CD4-positive, CD25-positive, alpha-beta regulatory T cell (primary cell): ENCODE data around the gene SNTG2. TPM values are rescaled to one million over a fixed set of nuclear protein-coding genes. Genes with fewer than 3 reads are reported as not detected.

Experiments
- ATAC-seq, 2 donors: fragments of 150-1000 bp; cut with Tn5 transposase; one replicate each; pipeline ENCODE4 v1.10.0; 2021; ENCODE audit warnings: low read depth in 2 of 2, moderate number of reproducible peaks in 2 of 2, moderate library complexity in 1 of 2
- DNase-seq, 3 donors: peaks; one replicate each; pipeline versions ENCODE4 v3.0.0 to v3.0.0-alpha.2; 2012 to 2022; ENCODE audit warnings: mixed read lengths in 1 of 3
- H3K27ac ChIP-seq: one replicate; pipeline ENCODE4 v1.7.0; 2013; ENCODE audit warnings: mild to moderate bottlenecking, low read length; ENCODE audit not compliant: insufficient read depth, poor library complexity, severe bottlenecking
- H3K27me3 ChIP-seq: one replicate; pipeline ENCODE4 v1.7.0; 2013; ENCODE audit warnings: low read length; ENCODE audit not compliant: control insufficient read depth, insufficient read depth
- H3K36me3 ChIP-seq: one replicate; pipeline ENCODE4 v1.7.0; 2013; ENCODE audit warnings: mild to moderate bottlenecking, low read length, moderate library complexity; ENCODE audit not compliant: control insufficient read depth, insufficient read depth
- H3K4me1 ChIP-seq: 2 replicates; pipeline ENCODE4 v1.7.0; 2013; ENCODE audit warnings: mild to moderate bottlenecking, low read length; ENCODE audit not compliant: insufficient read depth, control insufficient read depth, poor library complexity, severe bottlenecking
- H3K4me3 ChIP-seq: one replicate; pipeline ENCODE4 v1.7.0; 2013; ENCODE audit warnings: low read depth, mild to moderate bottlenecking, low read length, moderate library complexity
- H3K9me3 ChIP-seq, 2 experiments: 1 replicate in 1 of 2; 2 replicates in 1 of 2; pipeline ENCODE4 v1.7.0; 2013; ENCODE audit warnings: low read length in 2 of 2, mild to moderate bottlenecking in 1 of 2, moderate library complexity in 1 of 2; ENCODE audit not compliant: control insufficient read depth in 2 of 2
- H3K27ac Mint-ChIP-seq, 3 donors: one replicate each; pipeline ENCODE4 v1.8.0; 2020 to 2022; ENCODE audit warnings: mild to moderate bottlenecking in 3 of 3, mixed read lengths in 3 of 3, moderate library complexity in 2 of 3
- H3K27me3 Mint-ChIP-seq: one replicate; pipeline ENCODE4 v1.8.0; 2022; ENCODE audit warnings: mild to moderate bottlenecking, mixed read lengths
- H3K36me3 Mint-ChIP-seq: one replicate; pipeline ENCODE4 v1.8.0; 2020; ENCODE audit warnings: mixed read lengths
- H3K4me1 Mint-ChIP-seq, 4 donors: one replicate each; pipeline ENCODE4 v1.8.0; 2020 to 2022; ENCODE audit warnings: mixed read lengths in 4 of 4, mild to moderate bottlenecking in 1 of 4
- H3K4me3 Mint-ChIP-seq, 4 donors: one replicate each; pipeline ENCODE4 v1.8.0; 2020 to 2022; ENCODE audit warnings: mild to moderate bottlenecking in 4 of 4, mixed read lengths in 4 of 4, moderate library complexity in 3 of 4
- H3K9me3 Mint-ChIP-seq, 7 donors: one replicate each; pipeline ENCODE4 v1.8.0; 2020 to 2022; ENCODE audit warnings: mixed read lengths in 7 of 7, mild to moderate bottlenecking in 3 of 7, moderate library complexity in 2 of 7
- polyA plus RNA-seq, 4 donors: library from polyadenylated mRNA; unstranded; fragments of 300-500 nt; fragmentation: Illumina TruSeq; gene quantifications; one replicate each; pipeline ENCODE4 v1.2.3, GENCODE V29; 2021
- total RNA-seq: library from RNA; stranded (reverse); gene quantifications from one replicate; pipeline ENCODE4 v1.2.3, GENCODE V29; 2022

The SNTG2 gene
- total and polyA plus RNA-seq, 5 donors from 2014 or later = 0.64 TPM; not detected in 4

DNA sequence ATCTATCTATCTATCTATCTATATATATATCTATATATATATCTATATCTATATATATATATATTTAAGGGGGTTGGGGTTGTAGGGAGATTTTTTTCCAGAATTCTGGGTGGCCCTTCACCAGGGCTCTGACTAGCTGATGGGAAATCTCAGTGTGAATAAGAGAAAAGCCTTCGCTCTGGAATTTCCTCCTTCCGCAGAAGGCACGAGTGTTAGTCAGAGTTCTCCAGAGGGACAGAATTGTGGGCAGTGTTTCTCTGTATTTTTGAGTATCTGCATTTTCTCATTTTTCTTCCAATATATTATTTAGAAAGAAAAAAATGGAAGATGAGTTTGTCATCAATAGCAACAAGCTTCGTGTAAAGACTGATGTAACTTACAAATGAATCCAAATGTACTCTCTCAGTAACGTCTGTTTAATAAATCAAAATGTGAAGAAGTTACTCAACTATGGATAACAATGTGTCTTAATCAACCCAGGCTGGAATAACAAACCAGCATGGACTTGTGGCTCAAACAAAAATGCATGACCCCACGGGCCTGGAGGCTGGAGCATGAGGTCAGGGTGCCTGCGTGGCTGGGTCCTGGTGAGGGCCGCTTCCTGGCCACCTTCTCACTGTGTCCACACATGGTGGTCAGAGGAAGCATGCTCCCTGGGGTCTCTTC, 10.6 kb upstream of the SNTG2 start:
- peaks cover 0 to 10% (median 3%) of the 10 kb centered on the region in 7 donors for H3K9me3 Mint-ChIP-seq
- Histone ChIP-seq H3K27me3 (no peaks in the 10 kb centered on the region), H3K9me3 (no peaks in the 10 kb centered on the region), H3K36me3 (no peaks in the 10 kb centered on the region), H3K4me3 (no peak overlapping the region), H3K27ac (no peak overlapping the region), H3K4me1 (no peaks in the 10 kb centered on the region)
- peaks cover 4% of the 10 kb centered on the region for H3K36me3 Mint-ChIP-seq
- H3K4me3 Mint-ChIP-seq = no peak overlapping the region
- DNase-seq (no peak), ATAC-seq (no peak)
- H3K27ac Mint-ChIP-seq = no peak overlapping the region
- H3K4me1 Mint-ChIP-seq = no peaks in the 10 kb centered on the region
- peaks cover 5% of the 10 kb centered on the region for H3K27me3 Mint-ChIP-seq

DNA sequence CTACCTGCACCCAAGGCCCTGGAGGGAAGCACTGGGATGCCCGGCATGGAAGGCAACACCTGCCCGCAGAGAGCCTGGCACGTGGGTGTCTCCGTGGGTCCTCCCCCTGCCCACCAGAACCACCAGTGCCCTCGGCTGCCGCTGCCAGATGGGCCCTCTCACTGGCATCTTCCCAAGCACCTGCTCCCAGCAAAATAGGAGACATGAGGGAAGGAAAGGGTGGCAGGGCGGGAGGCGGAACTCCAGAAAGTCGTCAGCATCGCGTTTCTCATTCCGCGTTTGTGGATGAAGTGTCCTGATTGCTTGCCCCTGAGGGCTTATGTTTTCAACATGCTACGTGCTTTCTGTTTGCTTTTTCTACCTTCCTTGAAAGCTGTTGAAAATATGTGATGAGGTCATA, 8.8 kb upstream of the SNTG2 start:
- Mint-ChIP-seq H3K9me3 (peaks cover 0 to 10% (median 3%) of the 10 kb centered on the region in 7 donors), H3K27me3 (peaks cover 10% of the 10 kb centered on the region), H3K36me3 (peaks cover 4% of the 10 kb centered on the region), H3K4me3 (no peak overlapping the region), H3K27ac (no peak overlapping the region), H3K4me1 (peaks cover 0 to 8% (median 6%) of the 10 kb centered on the region in 4 donors)
- no peak for DNase-seq
- no peak overlapping the region for H3K4me3 ChIP-seq
- no peaks in the 10 kb centered on the region for H3K36me3 ChIP-seq
- no peak for ATAC-seq
- H3K9me3 ChIP-seq = no peaks in the 10 kb centered on the region
- no peaks in the 10 kb centered on the region for H3K27me3 ChIP-seq
- no peaks in the 10 kb centered on the region for H3K4me1 ChIP-seq
- H3K27ac ChIP-seq = no peak overlapping the region

DNA sequence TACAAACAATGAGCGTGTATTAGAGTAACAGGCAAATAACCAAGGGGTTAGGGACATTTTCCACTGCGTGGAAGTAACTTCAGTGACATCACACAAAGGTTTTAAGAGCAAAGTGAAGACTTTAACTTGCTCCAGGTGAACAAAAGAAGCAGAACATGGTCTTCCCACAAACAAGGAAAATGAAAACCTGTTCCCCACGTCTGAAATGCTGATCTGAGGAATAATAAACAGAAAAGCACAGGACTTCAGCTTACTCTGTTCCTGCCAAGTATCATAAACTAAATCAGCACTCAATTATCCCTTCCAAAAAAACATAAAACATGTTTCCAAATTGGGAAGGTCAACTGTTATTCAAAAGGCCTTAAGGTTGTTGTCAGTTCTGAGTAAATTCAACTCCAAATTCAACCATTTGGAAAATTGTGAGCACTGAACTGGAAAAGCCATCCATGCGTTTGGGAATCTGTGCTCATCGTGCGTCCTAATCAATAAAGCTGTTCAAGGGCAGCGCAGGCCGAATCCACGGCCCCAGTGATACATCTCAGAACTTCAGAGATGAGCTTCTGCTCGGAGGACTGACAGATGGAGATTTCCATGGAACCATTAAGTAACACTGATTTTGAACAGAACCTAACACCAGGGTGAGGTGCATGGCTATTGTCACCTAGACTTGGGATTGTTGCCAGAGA, 7.7 kb upstream of the SNTG2 start:
- Mint-ChIP-seq H3K27ac (no peak overlapping the region), H3K4me1 (peaks cover 0 to 8% (median 6%) of the 10 kb centered on the region in 4 donors), H3K27me3 (peaks cover 16% of the 10 kb centered on the region), H3K4me3 (no peak overlapping the region), H3K36me3 (peaks cover 4% of the 10 kb centered on the region), H3K9me3 (peaks cover 0 to 10% (median 2%) of the 10 kb centered on the region in 7 donors)
- Histone ChIP-seq H3K27me3 (no peaks in the 10 kb centered on the region), H3K9me3 (no peaks in the 10 kb centered on the region), H3K4me3 (no peak overlapping the region), H3K4me1 (no peaks in the 10 kb centered on the region), H3K36me3 (no peaks in the 10 kb centered on the region), H3K27ac (no peak overlapping the region)
- no peak for DNase-seq
- ATAC-seq = no peak

DNA sequence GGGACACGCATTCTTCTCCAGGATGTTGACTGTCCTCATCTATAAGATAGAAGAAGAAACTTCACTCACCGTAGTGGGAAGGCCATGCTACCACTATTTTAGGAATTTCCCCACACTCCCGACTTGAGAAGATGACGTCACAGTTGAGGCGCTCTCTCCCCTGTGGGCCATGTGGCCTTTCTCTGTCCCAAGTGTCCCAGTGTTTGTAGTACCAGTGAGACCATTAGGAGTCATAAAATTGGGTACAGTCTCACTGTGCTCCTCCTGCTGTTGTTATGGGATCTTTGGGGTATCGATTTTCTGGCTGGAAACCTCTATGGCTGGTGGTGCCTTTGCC, 7.2 kb upstream of the SNTG2 start:
- peaks cover 19% of the 10 kb centered on the region for H3K27me3 Mint-ChIP-seq
- ATAC-seq (no peak), DNase-seq (no peak)
- peaks cover 0 to 8% (median 6%) of the 10 kb centered on the region in 4 donors for H3K4me1 Mint-ChIP-seq
- no peak overlapping the region for H3K27ac Mint-ChIP-seq
- peaks cover 0 to 10% (median 2%) of the 10 kb centered on the region in 7 donors for H3K9me3 Mint-ChIP-seq
- no peak overlapping the region for H3K4me3 ChIP-seq
- H3K9me3 ChIP-seq = no peaks in the 10 kb centered on the region
- no peak overlapping the region for H3K27ac ChIP-seq
- H3K4me1 ChIP-seq = no peaks in the 10 kb centered on the region
- H3K27me3 ChIP-seq = no peaks in the 10 kb centered on the region
- no peaks in the 10 kb centered on the region for H3K36me3 ChIP-seq
- H3K36me3 Mint-ChIP-seq = peaks cover 4% of the 10 kb centered on the region
- H3K4me3 Mint-ChIP-seq = no peak overlapping the region

DNA sequence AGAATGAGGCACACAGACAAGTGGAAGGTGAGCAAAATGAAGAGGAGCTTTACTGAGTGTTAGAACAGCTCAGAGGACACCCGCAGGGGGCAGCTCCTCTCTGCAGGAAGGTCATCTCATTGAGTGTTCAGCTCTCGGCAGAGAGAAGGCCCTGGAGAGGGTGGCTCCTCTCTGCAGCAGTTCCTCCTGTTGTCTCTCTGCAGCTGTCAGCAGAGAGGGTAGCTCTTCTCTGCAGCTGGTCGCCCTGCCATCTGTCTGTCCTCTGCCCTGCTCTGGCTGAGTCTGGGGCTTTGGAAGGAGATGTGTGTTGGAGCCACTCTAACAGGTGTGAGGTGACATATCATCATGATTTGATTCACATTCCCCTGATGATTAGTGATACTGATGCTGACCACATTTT, 6.8 kb upstream of the SNTG2 start:
- H3K27ac ChIP-seq = no peak overlapping the region
- H3K4me3 ChIP-seq = no peak overlapping the region
- H3K27me3 Mint-ChIP-seq = peaks cover 23% of the 10 kb centered on the region
- H3K27me3 ChIP-seq = peaks cover 2% of the 10 kb centered on the region
- no peak for ATAC-seq
- no peak for DNase-seq
- H3K9me3 Mint-ChIP-seq = peaks cover 0 to 10% (median 2%) of the 10 kb centered on the region in 7 donors
- no peaks in the 10 kb centered on the region for H3K4me1 ChIP-seq
- no peaks in the 10 kb centered on the region for H3K36me3 ChIP-seq
- H3K9me3 ChIP-seq = no peaks in the 10 kb centered on the region
- peaks cover 0 to 8% (median 6%) of the 10 kb centered on the region in 4 donors for H3K4me1 Mint-ChIP-seq
- no peak overlapping the region for H3K4me3 Mint-ChIP-seq
- H3K27ac Mint-ChIP-seq = no peak overlapping the region
- H3K36me3 Mint-ChIP-seq = peaks cover 4% of the 10 kb centered on the region

DNA sequence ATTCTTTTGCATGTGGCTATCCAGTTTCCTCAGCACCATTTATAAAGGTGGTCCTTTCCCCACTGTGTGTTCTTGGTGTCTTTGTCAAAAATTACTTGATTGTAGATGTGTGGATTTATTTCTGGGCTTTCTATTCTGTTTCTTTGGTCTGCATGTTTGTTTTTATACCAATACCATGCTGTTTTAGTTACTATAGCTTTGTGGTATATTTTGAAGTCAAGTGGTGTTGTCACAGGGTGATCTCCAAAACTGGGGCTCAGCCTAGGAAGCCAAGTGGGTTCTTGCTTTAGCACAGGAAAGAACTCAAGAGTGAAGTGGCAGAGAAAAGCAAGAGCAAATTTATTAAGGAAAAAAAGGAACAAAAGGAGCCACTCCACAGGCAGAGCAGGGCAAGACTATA, 6.0 kb upstream of the SNTG2 start:
- H3K27me3 Mint-ChIP-seq = peaks cover 31% of the 10 kb centered on the region
- Histone ChIP-seq H3K36me3 (no peaks in the 10 kb centered on the region), H3K27me3 (peaks cover 5% of the 10 kb centered on the region), H3K27ac (no peak overlapping the region), H3K9me3 (no peaks in the 10 kb centered on the region), H3K4me1 (peaks cover 3% of the 10 kb centered on the region), H3K4me3 (no peak overlapping the region)
- DNase-seq (no peak), ATAC-seq (no peak)
- H3K9me3 Mint-ChIP-seq = peaks cover 0 to 10% (median 2%) of the 10 kb centered on the region in 7 donors
- H3K36me3 Mint-ChIP-seq = peaks cover 4% of the 10 kb centered on the region
- no peak overlapping the region for H3K4me3 Mint-ChIP-seq
- H3K27ac Mint-ChIP-seq = no peak overlapping the region
- peaks cover 0 to 11% (median 8%) of the 10 kb centered on the region in 4 donors for H3K4me1 Mint-ChIP-seq

DNA sequence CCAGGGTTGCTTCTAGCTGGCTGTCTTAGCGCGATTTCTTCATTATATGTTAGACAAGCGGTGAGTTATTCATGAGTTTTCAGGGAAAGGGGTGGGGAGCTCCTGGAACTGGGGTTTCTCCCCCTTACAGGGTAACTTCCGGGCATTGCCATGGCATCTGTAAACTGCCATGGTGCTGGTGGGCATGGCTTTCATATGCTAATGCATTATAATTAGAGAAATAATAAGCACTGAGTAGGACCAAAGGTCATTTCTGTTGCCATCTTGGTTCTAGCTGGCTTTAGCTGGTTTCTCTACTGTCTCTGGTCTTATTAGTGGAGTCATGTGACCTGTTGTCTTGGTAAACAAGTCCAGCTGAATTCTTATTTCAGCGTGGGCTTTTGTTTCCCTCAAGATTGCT, 5.5 kb upstream of the SNTG2 start:
- no peak overlapping the region for H3K4me3 Mint-ChIP-seq
- peaks cover 0 to 12% (median 8%) of the 10 kb centered on the region in 4 donors for H3K4me1 Mint-ChIP-seq
- Histone ChIP-seq H3K27me3 (peaks cover 5% of the 10 kb centered on the region), H3K36me3 (no peaks in the 10 kb centered on the region), H3K27ac (no peak overlapping the region), H3K4me1 (peaks cover 7% of the 10 kb centered on the region), H3K4me3 (no peak overlapping the region), H3K9me3 (no peaks in the 10 kb centered on the region)
- H3K36me3 Mint-ChIP-seq = peaks cover 4% of the 10 kb centered on the region
- DNase-seq (no peak), ATAC-seq (no peak)
- H3K9me3 Mint-ChIP-seq = peaks cover 0 to 10% (median 2%) of the 10 kb centered on the region in 7 donors
- H3K27ac Mint-ChIP-seq = no peak overlapping the region
- H3K27me3 Mint-ChIP-seq = peaks cover 33% of the 10 kb centered on the region
